NCI-H2107 treated with DMSO at 0.1 percent for 48 hours (cell line): Measurements from ENCODE around the gene PTPRN2.
A peak's percentile ranks its signal among the peaks of the same experiment; 100 is the strongest.

Experiments
- DNase-seq: peaks from one replicate; lab custom pipeline; 2025; ENCODE audit not compliant: unreplicated experiment; lab: John Stamatoyannopoulos, UW

PTPRN2 gene

GRCh38 chr7:158027646-158028045 lies 560.0 kb downstream of the PTPRN2 start:
- DNase-seq: no peak

GRCh38 chr7:158026636-158027265 lies 560.9 kb downstream of the PTPRN2 start:
- DNase-seq: no peak

GRCh38 chr7:158025686-158026600 lies 561.7 kb downstream of the PTPRN2 start:
- no peak for DNase-seq

GRCh38 chr7:158024881-158025280 lies 562.7 kb downstream of the PTPRN2 start:
- DNase-seq: no peak

- no peak for DNase-seq
These were observed 563.3 kb downstream of the PTPRN2 start for GRCh38 chr7:158024351-158024715.

- DNase-seq: no peak
These were observed 563.8 kb downstream of the PTPRN2 start for GRCh38 chr7:158023681-158024350.

- no peak for DNase-seq
These were observed 564.5 kb downstream of the PTPRN2 start for GRCh38 chr7:158023157-158023556.

GRCh38 chr7:158022601-158023000 lies 565.0 kb downstream of the PTPRN2 start:
- DNase-seq: no peak

GRCh38 chr7:158021836-158022235 lies 565.8 kb downstream of the PTPRN2 start:
- no peak for DNase-seq

- no peak for DNase-seq
These were observed 566.9 kb downstream of the PTPRN2 start for GRCh38 chr7:158020706-158021095.

GRCh38 chr7:158019726-158020705 lies 567.6 kb downstream of the PTPRN2 start:
- no peak for DNase-seq

- DNase-seq: no peak
These were observed 568.5 kb downstream of the PTPRN2 start for GRCh38 chr7:158018971-158019645.

- DNase-seq: no peak
These were observed 569.4 kb downstream of the PTPRN2 start for GRCh38 chr7:158018098-158018762.

- DNase-seq: peak; percentile 33
These were observed 570.2 kb downstream of the PTPRN2 start for GRCh38 chr7:158017111-158018097.

GRCh38 chr7:158016180-158017097 lies 571.2 kb downstream of the PTPRN2 start:
- DNase-seq: peak; percentile 64

GRCh38 chr7:158015403-158016179 lies 572.0 kb downstream of the PTPRN2 start:
- DNase-seq: peak; percentile 46

- no peak for DNase-seq
These were observed 572.6 kb downstream of the PTPRN2 start for GRCh38 chr7:158014976-158015375.
